GM12892 (cell line): Measurements from ENCODE around the gene EPHX1.

Experiments used
- POLR2A ChIP-seq: IDR thresholded peaks from 2 replicates; pipeline ENCODE4 v1.6.1; 2011; ENCODE audit warnings: low read depth, low read length, control low read depth
- POLR2AphosphoS5 ChIP-seq: IDR thresholded peaks from 2 replicates; pipeline ENCODE4 v1.6.1; 2011; ENCODE audit warnings: low read depth, low read length, control low read depth

GRCh38 chr1:225845571-225846259 lies 35.8 kb downstream of the EPHX1 start:
- TF ChIP-seq POLR2A, result no peak
- TF ChIP-seq POLR2AphosphoS5, result no peak
